GM21367 (cell line): ENCODE results near the gene ZNF516.
A peak's percentile ranks its signal among the peaks of the same experiment; 100 is the strongest.
"Not testable (repeated sequence)": the region's sequence is repeated elsewhere in the genome, so short reads cannot be mapped to it uniquely, and the experiment has no call there.

Source experiments
- ATAC-seq: cut with Tn5 transposase; IDR thresholded peaks from one replicate; pipeline ENCODE4 v1.9.1; 2021; ENCODE audit not compliant: unreplicated experiment

ZNF516 gene, protein sequence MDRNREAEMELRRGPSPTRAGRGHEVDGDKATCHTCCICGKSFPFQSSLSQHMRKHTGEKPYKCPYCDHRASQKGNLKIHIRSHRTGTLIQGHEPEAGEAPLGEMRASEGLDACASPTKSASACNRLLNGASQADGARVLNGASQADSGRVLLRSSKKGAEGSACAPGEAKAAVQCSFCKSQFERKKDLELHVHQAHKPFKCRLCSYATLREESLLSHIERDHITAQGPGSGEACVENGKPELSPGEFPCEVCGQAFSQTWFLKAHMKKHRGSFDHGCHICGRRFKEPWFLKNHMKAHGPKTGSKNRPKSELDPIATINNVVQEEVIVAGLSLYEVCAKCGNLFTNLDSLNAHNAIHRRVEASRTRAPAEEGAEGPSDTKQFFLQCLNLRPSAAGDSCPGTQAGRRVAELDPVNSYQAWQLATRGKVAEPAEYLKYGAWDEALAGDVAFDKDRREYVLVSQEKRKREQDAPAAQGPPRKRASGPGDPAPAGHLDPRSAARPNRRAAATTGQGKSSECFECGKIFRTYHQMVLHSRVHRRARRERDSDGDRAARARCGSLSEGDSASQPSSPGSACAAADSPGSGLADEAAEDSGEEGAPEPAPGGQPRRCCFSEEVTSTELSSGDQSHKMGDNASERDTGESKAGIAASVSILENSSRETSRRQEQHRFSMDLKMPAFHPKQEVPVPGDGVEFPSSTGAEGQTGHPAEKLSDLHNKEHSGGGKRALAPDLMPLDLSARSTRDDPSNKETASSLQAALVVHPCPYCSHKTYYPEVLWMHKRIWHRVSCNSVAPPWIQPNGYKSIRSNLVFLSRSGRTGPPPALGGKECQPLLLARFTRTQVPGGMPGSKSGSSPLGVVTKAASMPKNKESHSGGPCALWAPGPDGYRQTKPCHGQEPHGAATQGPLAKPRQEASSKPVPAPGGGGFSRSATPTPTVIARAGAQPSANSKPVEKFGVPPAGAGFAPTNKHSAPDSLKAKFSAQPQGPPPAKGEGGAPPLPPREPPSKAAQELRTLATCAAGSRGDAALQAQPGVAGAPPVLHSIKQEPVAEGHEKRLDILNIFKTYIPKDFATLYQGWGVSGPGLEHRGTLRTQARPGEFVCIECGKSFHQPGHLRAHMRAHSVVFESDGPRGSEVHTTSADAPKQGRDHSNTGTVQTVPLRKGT

GRCh38 chr18:76495006-76495370 is at the start of gene ZNF516:
Gene ZNF516 (minus strand): TSS chr18:76495242. CDS start chr18:76443054, 52,188 bp downstream.
- no peak for ATAC-seq

GRCh38 chr18:76538846-76539245 is 43.8 kb upstream of the ZNF516 start:
- ATAC-seq = no peak

- no peak for ATAC-seq
Observed at GRCh38 chr18:76537621-76538020, 42.6 kb upstream of the ZNF516 start.

GRCh38 chr18:76536593-76536992 is 41.6 kb upstream of the ZNF516 start:
- ATAC-seq = not testable (repeated sequence)

- no peak for ATAC-seq
Observed at GRCh38 chr18:76532875-76533274, 37.8 kb upstream of the ZNF516 start.

GRCh38 chr18:76530846-76531245 is 35.8 kb upstream of the ZNF516 start:
- ATAC-seq = no peak

GRCh38 chr18:76530391-76530790 is 35.3 kb upstream of the ZNF516 start:
- no peak for ATAC-seq

GRCh38 chr18:76529433-76529811 is 34.4 kb upstream of the ZNF516 start:
- ATAC-seq = no peak

DNA sequence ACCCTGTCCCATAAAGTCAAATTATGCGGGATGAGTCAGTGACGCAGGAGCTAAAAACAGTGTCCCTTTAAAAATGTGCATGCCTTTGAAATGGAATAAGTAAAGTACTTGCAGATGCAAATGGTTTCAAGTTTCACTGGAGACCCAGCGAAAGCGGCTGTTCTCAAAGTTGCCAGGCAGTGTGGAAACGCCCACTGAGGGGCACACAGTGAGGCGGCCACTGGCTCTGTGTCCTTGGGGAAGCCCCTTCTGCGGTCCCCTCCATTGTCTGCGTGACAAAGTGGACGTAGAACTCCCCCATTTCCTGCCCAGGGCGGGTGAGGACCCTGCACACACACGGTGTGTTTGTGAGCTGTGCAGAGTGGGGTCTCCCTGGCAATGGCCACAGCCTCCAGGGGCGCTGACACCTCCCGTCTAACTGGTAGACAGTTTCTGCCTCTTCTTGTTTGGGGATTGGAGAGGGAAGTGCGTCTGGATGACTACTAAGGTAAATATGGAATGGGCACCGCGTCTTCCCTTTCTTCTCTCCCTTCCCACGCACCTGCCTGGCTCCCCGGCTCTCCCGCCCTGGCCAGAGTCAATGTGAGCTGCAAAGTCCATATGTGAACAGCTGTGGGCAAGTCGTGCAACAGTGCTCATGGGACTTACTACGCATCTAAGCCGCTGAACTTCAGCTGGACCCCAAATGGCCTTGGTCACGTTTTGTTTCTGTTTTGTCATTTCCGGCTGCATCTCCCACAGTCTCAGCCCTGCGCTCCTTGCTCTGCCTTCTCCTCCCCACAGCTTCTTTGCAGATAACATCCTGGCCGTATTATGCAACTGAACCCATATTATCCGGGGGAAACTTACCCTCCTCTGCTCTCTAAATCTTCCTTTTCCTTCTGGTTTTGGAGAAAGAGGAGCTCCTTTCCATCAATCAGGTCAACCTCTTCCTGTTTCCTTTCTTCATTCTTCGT is 33.7 kb upstream of the ZNF516 start:
- peak; percentile 50 for ATAC-seq

- ATAC-seq = no peak
Observed at GRCh38 chr18:76525911-76526310, 30.9 kb upstream of the ZNF516 start.

- no peak for ATAC-seq
Observed at GRCh38 chr18:76524900-76525698, 30.1 kb upstream of the ZNF516 start.

DNA sequence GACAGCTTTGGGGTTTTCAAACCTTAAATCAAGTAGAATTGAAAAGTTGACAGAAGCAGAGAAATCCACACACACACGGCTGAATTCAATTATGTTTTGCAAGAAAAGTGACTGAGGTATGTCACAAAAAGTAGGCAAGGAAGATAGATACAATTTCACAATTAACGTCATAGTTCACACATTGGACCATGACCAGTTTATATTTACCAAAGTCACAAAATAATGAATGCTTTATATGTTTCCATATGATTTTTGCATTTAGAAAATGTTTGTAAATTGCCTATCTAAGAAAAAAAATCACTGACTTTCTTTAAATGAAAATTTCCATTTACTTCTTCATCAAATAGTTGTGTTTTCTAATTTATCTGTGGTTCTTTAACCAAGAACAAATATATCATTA is 29.4 kb upstream of the ZNF516 start:
- no peak for ATAC-seq

DNA sequence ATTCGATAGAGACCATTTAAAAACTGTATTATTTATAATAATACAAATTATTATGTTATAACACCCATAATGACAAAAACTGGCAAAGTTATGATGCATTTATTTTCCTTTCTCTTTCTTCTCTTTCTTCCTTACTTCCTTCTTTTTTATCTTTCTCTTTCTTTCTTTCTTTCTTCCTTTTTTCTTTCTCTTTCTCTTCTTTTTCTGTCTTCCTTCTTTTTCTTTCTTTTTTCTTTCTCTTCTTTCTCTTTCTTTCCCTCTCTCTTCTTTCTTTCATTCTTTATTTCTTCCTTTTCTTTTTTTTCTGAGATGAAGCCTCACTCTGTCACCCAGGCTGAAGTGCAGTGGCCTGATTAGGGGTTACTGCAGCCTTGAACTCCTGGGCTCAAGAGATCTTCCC is 27.5 kb upstream of the ZNF516 start:
- ATAC-seq = no peak

DNA sequence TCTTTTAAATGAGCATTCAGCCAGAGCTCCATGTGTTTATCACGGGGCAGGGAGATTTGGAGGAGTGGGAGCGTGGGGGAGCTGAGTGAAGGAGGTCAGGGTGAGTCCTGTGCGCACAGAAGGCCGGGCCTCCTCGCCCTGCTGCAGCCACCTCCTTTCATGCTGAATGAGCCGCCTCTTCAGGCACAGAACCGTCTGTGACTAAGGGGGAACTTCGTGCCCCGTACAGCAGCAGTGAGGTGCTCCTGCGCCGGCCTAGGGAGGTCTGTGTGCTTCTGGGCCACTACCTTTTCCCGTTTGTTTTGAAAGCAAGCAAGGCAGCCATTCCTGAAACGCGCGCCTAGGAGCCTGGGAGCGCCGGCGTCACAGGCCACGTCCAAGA is 27.1 kb upstream of the ZNF516 start:
- no peak for ATAC-seq

GRCh38 chr18:76521417-76522121 is 26.5 kb upstream of the ZNF516 start:
- ATAC-seq = no peak

GRCh38 chr18:76518860-76519538 is 24.0 kb upstream of the ZNF516 start:
- ATAC-seq = no peak

DNA sequence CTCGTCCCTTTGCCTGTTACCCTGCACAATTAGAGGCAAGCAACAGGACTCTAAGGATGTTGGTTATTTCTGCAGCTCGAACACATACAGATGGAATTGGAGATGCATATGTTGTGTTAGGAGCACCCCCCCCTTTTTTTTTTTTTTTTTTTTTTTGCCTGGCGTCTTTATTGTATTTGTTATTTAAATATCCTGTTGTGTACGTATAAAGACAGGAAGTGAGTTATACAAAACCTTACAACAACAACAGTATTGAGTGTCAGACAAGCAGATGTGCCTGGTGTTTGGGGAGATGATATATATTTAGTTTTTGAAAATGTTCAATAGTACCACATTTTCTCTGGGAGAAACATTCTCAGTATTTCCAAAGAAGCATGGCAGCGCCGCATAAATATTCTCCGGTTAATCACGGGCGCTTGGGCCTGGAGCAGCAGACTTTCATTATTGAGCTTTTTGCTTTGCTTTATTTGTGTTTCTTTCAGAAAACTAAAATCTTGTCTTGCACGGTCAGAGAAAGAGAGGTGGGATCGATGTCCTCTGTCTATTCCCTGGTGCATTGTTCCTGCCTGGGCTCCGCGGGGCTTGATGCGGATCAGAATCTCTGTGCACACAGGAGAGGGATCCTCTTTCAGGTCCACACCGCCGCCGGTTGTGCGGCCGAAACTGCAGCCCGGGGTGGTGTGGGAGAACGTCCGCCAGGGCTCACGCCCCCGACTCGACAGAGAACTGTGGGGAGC is 23.2 kb upstream of the ZNF516 start:
- peak; percentile 82 for ATAC-seq

DNA sequence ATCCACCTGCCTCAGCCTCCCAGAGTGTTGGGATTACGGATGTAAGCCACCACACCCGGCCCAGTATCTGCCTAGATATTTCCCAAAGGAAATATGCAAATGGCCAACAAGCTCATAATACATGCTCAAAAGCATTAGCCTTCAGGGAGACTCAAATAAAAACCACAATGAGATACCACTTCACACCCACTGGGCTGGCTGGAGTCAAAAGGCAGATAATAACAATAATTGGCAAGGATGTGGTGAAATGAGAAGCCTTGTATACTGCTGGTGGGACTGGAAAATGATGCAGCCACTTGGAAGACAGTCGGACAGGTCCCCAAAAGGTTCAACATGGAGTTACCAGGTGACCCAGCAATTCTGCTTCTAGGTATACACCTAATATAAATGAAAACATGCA is 20.5 kb upstream of the ZNF516 start:
- no peak for ATAC-seq
